Measurements from ENCODE around the gene TLCD2.
"Not testable (repeated sequence)": the region's sequence is repeated elsewhere in the genome, so short reads cannot be mapped to it uniquely, and the experiment has no call there.

Gene TLCD2

GRCh38 chr17:1714427-1714979 is 4.3 kb upstream of the TLCD2 start:
- no peak for ATAC-seq
- no peak for DNase-seq
- Mint-ChIP-seq H3K4me1 (peaks cover 54% of the 10 kb centered on the region), H3K4me3 (peak overlapping the region; percentile 97 to 99), H3K27me3 (peaks cover 52% of the 10 kb centered on the region), H3K9me3 (no peaks in the 10 kb centered on the region), H3K27ac (no peak overlapping the region)

DNA sequence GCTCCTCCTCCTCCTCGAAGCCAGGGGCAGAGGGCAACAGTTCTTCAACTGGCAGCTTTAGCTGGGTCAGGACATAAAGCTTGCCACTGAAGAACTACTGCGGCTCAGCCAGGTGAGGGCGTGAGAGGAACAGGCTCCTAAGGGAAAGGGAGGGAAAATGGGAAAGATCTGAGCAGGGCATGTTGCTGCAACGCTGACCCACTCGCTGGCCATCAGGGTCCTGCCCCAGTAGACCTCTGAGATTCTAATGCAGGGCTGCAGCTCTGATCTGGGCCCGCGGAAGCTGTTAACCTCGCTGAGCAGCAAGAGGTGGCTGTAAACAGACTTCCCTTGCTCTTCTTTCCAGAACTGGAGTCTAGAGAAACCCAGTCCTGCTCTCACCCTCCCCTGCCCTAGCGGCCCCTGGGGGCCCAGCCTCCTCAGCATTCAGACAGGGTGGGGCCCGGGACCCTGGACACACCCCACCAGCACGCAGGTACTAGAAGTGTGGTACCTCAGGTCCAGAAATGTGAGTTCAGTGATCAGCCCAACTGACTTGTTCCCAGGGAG is 3.8 kb upstream of the TLCD2 start:
- DNase-seq, result no peak
- Mint-ChIP-seq H3K9me3 (no peaks in the 10 kb centered on the region), H3K27ac (no peak overlapping the region), H3K4me1 (peaks cover 54% of the 10 kb centered on the region), H3K27me3 (peaks cover 54% of the 10 kb centered on the region), H3K4me3 (peak overlapping the region; percentile 60)
- no peak for ATAC-seq

- H3K4me3 Mint-ChIP-seq, result no peak overlapping the region
- H3K4me1 Mint-ChIP-seq, result peaks cover 52% of the 10 kb centered on the region
- ATAC-seq, result no peak
- no peaks in the 10 kb centered on the region for H3K9me3 Mint-ChIP-seq
- peaks cover 59% of the 10 kb centered on the region for H3K27me3 Mint-ChIP-seq
- H3K27ac Mint-ChIP-seq, result no peak overlapping the region
- DNase-seq, result no peak
These were observed 3.1 kb upstream of the TLCD2 start for GRCh38 chr17:1713160-1713877.

GRCh38 chr17:1712271-1712670 is 2.1 kb upstream of the TLCD2 start:
- ATAC-seq (no peak), DNase-seq (no peak)
- Mint-ChIP-seq H3K9me3 (no peaks in the 10 kb centered on the region), H3K4me1 (peaks cover 42% of the 10 kb centered on the region), H3K27me3 (peaks cover 68% of the 10 kb centered on the region), H3K27ac (no peak overlapping the region), H3K4me3 (no peak overlapping the region)

- Mint-ChIP-seq H3K4me3 (no peak overlapping the region), H3K27ac (no peak overlapping the region)
- ATAC-seq, result no peak
These were observed 1.6 kb upstream of the TLCD2 start for GRCh38 chr17:1711804-1712203.

DNA sequence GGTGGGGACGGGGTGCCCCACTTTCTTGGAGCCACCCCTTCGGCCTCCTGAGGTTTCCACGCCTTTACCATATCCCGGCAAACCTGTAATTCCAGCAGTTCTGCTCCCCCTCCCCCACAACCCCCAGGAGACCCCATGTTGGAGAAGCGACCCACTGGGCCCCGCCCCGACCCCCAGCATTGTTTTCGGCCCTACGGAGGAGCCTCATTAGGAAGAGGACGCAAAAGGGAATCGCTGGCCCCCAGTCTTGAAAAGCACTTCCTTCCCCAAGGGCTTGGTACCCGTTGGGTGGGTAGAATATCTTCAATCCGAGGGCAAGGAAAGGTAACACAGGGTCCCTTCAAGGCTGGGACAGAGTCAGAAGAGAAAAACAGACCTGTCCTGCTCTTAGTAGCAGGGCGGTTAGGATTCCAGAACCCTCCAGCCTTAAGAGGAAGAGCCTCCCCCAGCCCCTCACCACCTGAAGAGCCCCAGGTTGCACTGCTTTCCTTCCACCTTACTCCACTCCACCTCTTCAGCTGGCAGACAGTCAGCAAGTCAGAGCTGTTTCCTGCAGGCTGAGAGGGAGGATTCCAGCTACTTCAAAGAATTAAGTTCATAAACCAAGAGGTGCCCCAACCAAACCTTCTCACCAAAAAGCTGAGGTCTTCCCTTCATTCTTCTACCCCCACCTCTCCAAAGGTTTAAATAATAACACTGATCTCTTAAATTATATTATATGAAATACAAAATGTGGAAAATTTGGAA is 803 bp upstream of the TLCD2 start:
- Mint-ChIP-seq H3K4me3 (peak overlapping the region; percentile 72 to 77), H3K9me3 (no peaks in the 10 kb centered on the region), H3K27me3 (peaks cover 71% of the 10 kb centered on the region), H3K27ac (peak overlapping the region; percentile 52 to 74), H3K4me1 (peaks cover 35% of the 10 kb centered on the region)
- ATAC-seq, result no peak
- DNase-seq, result no peak

More at GRCh38 chr17:1711804-1712203, 1.6 kb upstream of the TLCD2 start:
- H3K27me3 Mint-ChIP-seq, result peaks cover 70% of the 10 kb centered on the region
- peaks cover 38% of the 10 kb centered on the region for H3K4me1 Mint-ChIP-seq
- no peaks in the 10 kb centered on the region for H3K9me3 Mint-ChIP-seq
- no peak for DNase-seq

- peaks cover 73% of the 10 kb centered on the region for H3K27me3 Mint-ChIP-seq
- ATAC-seq (no peak), DNase-seq (no peak)
- no peaks in the 10 kb centered on the region for H3K9me3 Mint-ChIP-seq
- H3K27ac Mint-ChIP-seq, result no peak overlapping the region
- peak overlapping the region; percentile 45 to 63 for H3K4me3 Mint-ChIP-seq
- peaks cover 23% of the 10 kb centered on the region for H3K4me1 Mint-ChIP-seq
These were observed 700 bp downstream of the TLCD2 start for GRCh38 chr17:1709403-1709951.

GRCh38 chr17:1708791-1709346 is 1.3 kb downstream of the TLCD2 start:
- not testable (repeated sequence) for H3K27ac Mint-ChIP-seq, DNase-seq, ATAC-seq, H3K9me3 Mint-ChIP-seq
- H3K27me3 Mint-ChIP-seq, result peaks cover 66% of the 10 kb centered on the region
- peaks cover 17% of the 10 kb centered on the region for H3K4me1 Mint-ChIP-seq
- H3K4me3 Mint-ChIP-seq, result peak overlapping the region; percentile 55 to 63

GRCh38 chr17:1707107-1707506 is 3.1 kb downstream of the TLCD2 start:
- ATAC-seq (no peak), DNase-seq (no peak)
- peaks cover 9% of the 10 kb centered on the region for H3K4me1 Mint-ChIP-seq
- H3K27ac Mint-ChIP-seq, result peak overlapping the region in 1 of 2 donors; percentile 43
- H3K9me3 Mint-ChIP-seq, result no peaks in the 10 kb centered on the region
- peaks cover 64% of the 10 kb centered on the region for H3K27me3 Mint-ChIP-seq
- H3K4me3 Mint-ChIP-seq, result no peak overlapping the region

DNA sequence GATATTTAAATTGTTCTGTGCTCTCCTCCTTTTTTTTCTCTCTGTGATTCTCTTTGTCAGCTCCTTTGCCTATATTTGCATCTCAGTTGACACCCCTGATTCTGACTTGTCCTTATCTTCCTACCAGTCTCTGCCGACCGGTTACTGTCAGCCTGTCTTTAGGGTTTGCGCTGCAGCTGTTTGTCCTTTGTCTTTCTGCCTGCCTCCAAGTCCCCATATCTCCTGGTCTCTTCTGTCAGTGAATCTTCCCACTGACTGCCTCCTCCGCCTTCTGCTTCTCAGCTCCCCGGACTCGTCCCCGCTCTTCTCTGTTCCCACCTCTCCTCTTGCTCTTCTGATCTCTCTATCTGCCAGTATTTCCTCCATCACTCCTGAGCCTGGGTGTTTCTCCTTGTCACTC is 5.2 kb downstream of the TLCD2 start:
- ATAC-seq, result no peak
- no peak overlapping the region for H3K27ac Mint-ChIP-seq
- H3K27me3 Mint-ChIP-seq, result peaks cover 45% of the 10 kb centered on the region
- H3K4me3 Mint-ChIP-seq, result no peak overlapping the region
- DNase-seq, result no peak
- H3K4me1 Mint-ChIP-seq, result no peaks in the 10 kb centered on the region
- no peaks in the 10 kb centered on the region for H3K9me3 Mint-ChIP-seq

- H3K27me3 Mint-ChIP-seq, result peaks cover 36% of the 10 kb centered on the region
- no peak overlapping the region for H3K4me3 Mint-ChIP-seq
- H3K4me1 Mint-ChIP-seq, result no peaks in the 10 kb centered on the region
- DNase-seq (no peak), ATAC-seq (no peak)
- no peaks in the 10 kb centered on the region for H3K9me3 Mint-ChIP-seq
- H3K27ac Mint-ChIP-seq, result no peak overlapping the region
These were observed 7.1 kb downstream of the TLCD2 start for GRCh38 chr17:1703063-1703462.

- H3K9me3 Mint-ChIP-seq, DNase-seq: not testable (repeated sequence)
- peaks cover 11% of the 10 kb centered on the region for H3K27me3 Mint-ChIP-seq
These were observed 10.3 kb downstream of the TLCD2 start for GRCh38 chr17:1699891-1700290.

DNA sequence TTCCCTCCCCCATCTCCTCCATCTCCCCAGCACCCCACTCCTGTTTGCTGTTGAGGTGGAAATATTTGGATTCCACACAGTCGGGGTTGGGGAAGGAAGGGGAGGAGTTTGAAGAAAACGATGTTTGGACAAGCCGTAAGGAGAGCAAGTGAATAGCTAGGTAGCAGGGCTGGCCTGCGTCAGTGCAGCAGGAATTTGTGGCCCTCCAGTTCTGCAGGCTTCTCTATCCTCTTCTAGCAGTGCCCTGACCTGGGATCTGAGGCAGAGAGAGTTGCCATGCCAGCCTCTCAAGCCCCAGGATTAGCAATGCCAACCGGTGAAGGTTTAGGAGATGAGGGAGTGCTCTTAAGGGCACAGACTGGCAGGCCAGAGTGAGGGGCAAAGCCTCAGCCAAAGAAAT is 12.5 kb downstream of the TLCD2 start:
- Mint-ChIP-seq H3K4me3 (no peak overlapping the region), H3K27me3 (peaks cover under 1% of the 10 kb centered on the region), H3K4me1 (no peaks in the 10 kb centered on the region), H3K9me3 (no peaks in the 10 kb centered on the region), H3K27ac (no peak overlapping the region)
- no peak for DNase-seq
- no peak for ATAC-seq

More at GRCh38 chr17:1699891-1700290, 10.3 kb downstream of the TLCD2 start:
- not testable (repeated sequence) for H3K27ac Mint-ChIP-seq, H3K4me3 Mint-ChIP-seq, ATAC-seq, H3K4me1 Mint-ChIP-seq

GRCh38 chr17:1695365-1695764 is 14.8 kb downstream of the TLCD2 start:
- Mint-ChIP-seq H3K9me3 (no peaks in the 10 kb centered on the region), H3K4me3 (no peak overlapping the region), H3K4me1 (no peaks in the 10 kb centered on the region), H3K27me3 (no peaks in the 10 kb centered on the region), H3K27ac (no peak overlapping the region)
- ATAC-seq (no peak), DNase-seq (no peak)

DNA sequence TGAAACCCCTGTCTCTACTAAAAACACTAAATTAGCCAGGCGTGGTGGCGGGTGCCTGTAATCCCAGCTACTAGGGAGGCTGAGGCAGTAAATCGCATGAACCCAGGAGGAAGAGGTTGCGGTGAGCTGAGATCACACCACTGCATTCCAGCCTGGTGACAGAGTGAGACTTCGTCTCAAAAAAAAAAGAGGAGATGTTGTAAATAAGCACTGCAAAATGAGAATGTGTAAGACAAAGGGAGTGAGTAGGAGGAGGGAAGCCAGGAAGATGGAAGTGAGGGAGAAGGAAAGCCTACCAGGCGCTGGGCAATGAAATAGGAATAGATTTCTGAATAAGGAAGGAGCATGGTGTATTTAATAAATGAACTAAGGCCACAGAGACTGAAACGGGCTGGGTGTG is 16.8 kb downstream of the TLCD2 start:
- Mint-ChIP-seq H3K27me3 (no peaks in the 10 kb centered on the region), H3K4me3 (no peak overlapping the region), H3K4me1 (no peaks in the 10 kb centered on the region), H3K27ac (no peak overlapping the region), H3K9me3 (no peaks in the 10 kb centered on the region)
- no peak for DNase-seq
- ATAC-seq, result no peak
